PC-9 (cell line): ENCODE data around the gene LDLRAD3.

Experiments used
- CTCF ChIP-seq: fragments of 200-600 bp; sonication (generic); conservative IDR thresholded peaks from 2 replicates; pipeline ENCODE4 v1.6.1; 2017; ENCODE audit warnings: mixed run types, antibody characterized with exemption, mild to moderate bottlenecking, moderate library complexity
- EZH2 ChIP-seq: fragments of 200-600 bp; sonication (generic); IDR thresholded peaks from 2 replicates; pipeline ENCODE4 v1.8.0; 2017; ENCODE audit warnings: antibody characterized with exemption, low read depth

DNA sequence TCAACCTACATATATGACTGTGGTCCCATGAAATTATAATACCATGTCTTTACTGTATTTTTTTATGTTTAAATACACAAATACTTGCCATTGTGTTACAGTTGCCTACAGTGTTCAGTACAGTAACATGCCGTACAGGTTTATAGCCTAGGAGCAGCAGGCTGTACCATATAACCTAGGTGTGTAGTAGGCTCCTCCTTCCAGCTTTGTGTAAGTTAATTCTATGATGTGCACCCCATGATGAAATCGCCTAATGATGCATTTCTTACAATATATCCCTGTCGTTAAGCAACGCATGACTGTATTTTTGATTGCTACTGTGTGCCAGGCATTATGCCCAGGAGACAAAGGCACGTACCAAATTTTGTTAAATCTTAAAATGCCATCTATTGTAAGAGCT lies 163.7 kb downstream of the LDLRAD3 start:
- no peak for TF ChIP-seq EZH2
- no peak for TF ChIP-seq CTCF
